Fibroblast of lung (primary cell): ENCODE data around the gene LAMB1. TPM values are rescaled to one million over a fixed set of nuclear protein-coding genes. Genes with fewer than 3 reads are reported as not detected.

ENCODE experiments used
- DNase-seq, 2 donors: peaks; one replicate each; pipeline versions ENCODE4 v3.0.0 to v3.0.0-alpha.2; 2010; ENCODE audit warnings: low read depth in 2 of 2
- H2AFZ ChIP-seq: 2 replicates; pipeline ENCODE4 v1.5.1; 2012; ENCODE audit warnings: low read length, control low read depth, inconsistent platforms
- H3K27ac ChIP-seq: 2 replicates; pipeline ENCODE4 v1.5.1; 2011; ENCODE audit warnings: low read length, control low read depth; ENCODE audit not compliant: insufficient read depth
- H3K27me3 ChIP-seq: 2 replicates; pipeline ENCODE4 v1.5.1; 2011; ENCODE audit warnings: mild to moderate bottlenecking, low read length; ENCODE audit not compliant: control insufficient read depth, insufficient read depth
- H3K36me3 ChIP-seq: 2 replicates; pipeline ENCODE4 v1.5.1; 2011; ENCODE audit warnings: low read length; ENCODE audit not compliant: control insufficient read depth, insufficient read depth
- H3K4me1 ChIP-seq: 2 replicates; pipeline ENCODE4 v1.5.1; 2011; ENCODE audit warnings: low read length; ENCODE audit not compliant: control insufficient read depth, insufficient read depth; ENCODE audit errors: extremely low read depth
- H3K4me2 ChIP-seq: 2 replicates; pipeline ENCODE4 v1.5.1; 2011; ENCODE audit warnings: low read length, control low read depth; ENCODE audit not compliant: insufficient read depth; ENCODE audit errors: extremely low read depth
- H3K4me3 ChIP-seq, 4 experiments: fragments of 200-600 bp in 1 of 4; sonication (generic) in 1 of 4; replicated peaks in 1 of 4; 2 replicates each; pipeline ENCODE4 v1.5.1; 2011 to 2016; ENCODE audit warnings: low read length in 4 of 4, low read depth in 3 of 4, mild to moderate bottlenecking in 3 of 4, control low read depth in 2 of 4, inconsistent platforms in 1 of 4, mixed read lengths in 1 of 4; ENCODE audit not compliant: insufficient read depth in 1 of 4; ENCODE audit errors: control extremely low read depth in 1 of 4
- H3K79me2 ChIP-seq: 2 replicates; pipeline ENCODE4 v1.5.1; 2012; ENCODE audit warnings: mild to moderate bottlenecking, low read length, inconsistent platforms; ENCODE audit not compliant: control insufficient read depth, insufficient read depth
- H3K9ac ChIP-seq: 2 replicates; pipeline ENCODE4 v1.5.1; 2011; ENCODE audit warnings: mild to moderate bottlenecking, low read length, control low read depth; ENCODE audit not compliant: insufficient read depth
- H3K9me3 ChIP-seq: 2 replicates; pipeline ENCODE4 v1.5.1; 2012; ENCODE audit warnings: low read depth, low read length; ENCODE audit not compliant: control insufficient read depth, insufficient read depth
- H4K20me1 ChIP-seq: 2 replicates; pipeline ENCODE4 v1.5.1; 2011; ENCODE audit warnings: low read length; ENCODE audit not compliant: control insufficient read depth, insufficient read depth; ENCODE audit errors: extremely low read depth
- EZH2 ChIP-seq: IDR thresholded peaks from 2 replicates; pipeline ENCODE4 v1.5.1; 2012; ENCODE audit warnings: low read length, control low read depth, mild to moderate bottlenecking; ENCODE audit errors: missing control alignments
- polyA plus RNA-seq, 2 donors: library from polyadenylated mRNA; depleted of rRNA in 1 of 2; stranded (reverse) in 1 of 2; unstranded in 1 of 2; fragments of >200 nt; gene quantifications; 2 replicates each; pipeline ENCODE4 v1.2.1, GENCODE V29; 2011 to 2012; ENCODE audit warnings: missing spikeins in 1 of 2
- total RNA-seq: library from RNA; depleted of rRNA; stranded (reverse); fragments of >200 nt; gene quantifications from 2 replicates; pipeline ENCODE4 v1.2.1, GENCODE V29; 2014
- TF ChIP-seq, protein P1 (sequence below), 2 donors: IDR thresholded peaks in 1 of 2; conservative IDR thresholded peaks in 1 of 2; 1 replicate in 1 of 2; 2 replicates in 1 of 2; pipeline ENCODE4 v1.5.1; 2011 to 2012; ENCODE audit warnings: low read length in 2 of 2, control low read depth in 1 of 2, inconsistent platforms in 1 of 2, low read depth in 1 of 2, mild to moderate bottlenecking in 1 of 2

The LAMB1 gene
- total and polyA plus RNA-seq, 2 donors (not counting 1 experiment from before 2014, with no cell fraction given): 428 to 516 TPM

DNA sequence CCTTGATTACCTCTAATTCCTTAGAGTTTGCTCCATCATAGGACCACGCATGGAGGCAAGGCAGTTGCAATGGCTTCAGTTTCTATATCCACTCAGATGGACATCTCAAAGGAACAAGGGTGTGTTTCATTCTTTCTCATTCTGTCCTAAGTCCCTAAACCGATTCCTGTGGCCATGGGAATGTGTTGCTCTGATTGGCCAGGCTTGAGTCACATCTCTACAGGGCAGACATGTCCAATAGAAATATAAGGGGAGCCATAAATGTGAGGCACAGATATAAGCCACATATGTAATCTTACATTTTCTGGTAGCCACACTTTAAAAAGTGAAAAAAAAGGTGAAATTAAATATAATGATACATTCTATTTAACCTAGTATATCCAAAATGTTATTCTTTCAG is 128.8 kb downstream of the LAMB1 start:
- Histone ChIP-seq H3K9ac (no peak overlapping the region), H3K4me2 (no peak overlapping the region), H3K4me1 (no peaks in the 10 kb centered on the region), H3K9me3 (no peaks in the 10 kb centered on the region), H3K27ac (no peak overlapping the region), H2AFZ (no peak overlapping the region), H4K20me1 (no peaks in the 10 kb centered on the region), H3K27me3 (no peaks in the 10 kb centered on the region), H3K36me3 (no peaks in the 10 kb centered on the region), H3K79me2 (no peaks in the 10 kb centered on the region), H3K4me3 (no peak overlapping the region)
- TF ChIP-seq, protein P1, sequence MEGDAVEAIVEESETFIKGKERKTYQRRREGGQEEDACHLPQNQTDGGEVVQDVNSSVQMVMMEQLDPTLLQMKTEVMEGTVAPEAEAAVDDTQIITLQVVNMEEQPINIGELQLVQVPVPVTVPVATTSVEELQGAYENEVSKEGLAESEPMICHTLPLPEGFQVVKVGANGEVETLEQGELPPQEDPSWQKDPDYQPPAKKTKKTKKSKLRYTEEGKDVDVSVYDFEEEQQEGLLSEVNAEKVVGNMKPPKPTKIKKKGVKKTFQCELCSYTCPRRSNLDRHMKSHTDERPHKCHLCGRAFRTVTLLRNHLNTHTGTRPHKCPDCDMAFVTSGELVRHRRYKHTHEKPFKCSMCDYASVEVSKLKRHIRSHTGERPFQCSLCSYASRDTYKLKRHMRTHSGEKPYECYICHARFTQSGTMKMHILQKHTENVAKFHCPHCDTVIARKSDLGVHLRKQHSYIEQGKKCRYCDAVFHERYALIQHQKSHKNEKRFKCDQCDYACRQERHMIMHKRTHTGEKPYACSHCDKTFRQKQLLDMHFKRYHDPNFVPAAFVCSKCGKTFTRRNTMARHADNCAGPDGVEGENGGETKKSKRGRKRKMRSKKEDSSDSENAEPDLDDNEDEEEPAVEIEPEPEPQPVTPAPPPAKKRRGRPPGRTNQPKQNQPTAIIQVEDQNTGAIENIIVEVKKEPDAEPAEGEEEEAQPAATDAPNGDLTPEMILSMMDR (conservative IDR thresholded peaks at IDR 0.05 in 1 of 2, IDR thresholded peaks at IDR 0.05 in 1 of 2; ENCODE audit: low read depth in 1 of 2, low read length in 2 of 2): no peak
- TF ChIP-seq EZH2: no peak
- DNase-seq: no peak

Other genes with a start within 250 kb of the LAMB1 start
- not detected in 2 replicates for gene SLC26A3, start 199.9 kb downstream of the LAMB1 start, total RNA-seq
- not detected in 2 replicates for gene SLC26A3, start 199.9 kb downstream of the LAMB1 start, polyA plus RNA-seq
- gene DLD, start 112.0 kb downstream of the LAMB1 start, total RNA-seq: 44.2 and 48.6 TPM in 2 replicates
- 160 and 172 TPM in 2 replicates for gene DLD, start 112.0 kb downstream of the LAMB1 start, polyA plus RNA-seq
- under 0.01 and 0.17 TPM in 2 replicates for gene LAMB4, start 127.2 kb upstream of the LAMB1 start, total RNA-seq
- gene LAMB4, start 127.2 kb upstream of the LAMB1 start, polyA plus RNA-seq: 0.33 and 0.57 TPM in 2 replicates